Hepatocyte (in vitro differentiated cells): ENCODE results near the gene EXOC6B. TPM values are rescaled to one million over a fixed set of nuclear protein-coding genes. Genes with fewer than 3 reads are reported as not detected.
"Not testable (repeated sequence)": the region's sequence is repeated elsewhere in the genome, so short reads cannot be mapped to it uniquely, and the experiment has no call there.

ENCODE experiments used
- DNase-seq: peaks from one replicate; pipeline ENCODE4 v3.0.0-alpha.2; 2016; ENCODE audit warnings: low spot score
- H2AFZ ChIP-seq: fragments of 200-600 bp; sonication (generic); 2 replicates; pipeline ENCODE4 v1.6.0; 2016; ENCODE audit warnings: antibody characterized with exemption, mild to moderate bottlenecking
- H3K27ac ChIP-seq: fragments of 200-600 bp; sonication (generic); 2 replicates; pipeline ENCODE4 v1.5.1; 2016; ENCODE audit warnings: mild to moderate bottlenecking
- H3K27me3 ChIP-seq: fragments of 200-600 bp; sonication (generic); 2 replicates; pipeline ENCODE4 v1.6.1; 2016
- H3K36me3 ChIP-seq: fragments of 200-600 bp; sonication (generic); replicated peaks from 2 replicates; pipeline ENCODE4 v1.5.1; 2016; ENCODE audit warnings: low read depth; ENCODE audit not compliant: insufficient read depth
- H3K4me1 ChIP-seq: fragments of 200-600 bp; sonication (generic); 2 replicates; pipeline ENCODE4 v1.5.1; 2016; ENCODE audit warnings: mild to moderate bottlenecking, moderate library complexity; ENCODE audit not compliant: insufficient read depth
- H3K4me2 ChIP-seq: fragments of 200-600 bp; sonication (generic); 2 replicates; pipeline ENCODE4 v1.6.0; 2016
- H3K4me3 ChIP-seq: fragments of 200-600 bp; sonication (generic); 2 replicates; pipeline ENCODE4 v1.5.1; 2016; ENCODE audit warnings: mild to moderate bottlenecking
- H3K79me2 ChIP-seq: fragments of 200-600 bp; sonication (generic); 2 replicates; pipeline ENCODE4 v1.6.0; 2017; ENCODE audit warnings: mild to moderate bottlenecking
- H3K9me2 ChIP-seq: fragments of 200-600 bp; sonication (generic); replicated peaks from 2 replicates; pipeline ENCODE4 v1.6.0; 2017; ENCODE audit warnings: mild to moderate bottlenecking; ENCODE audit not compliant: insufficient read depth
- H3K9me3 ChIP-seq: fragments of 200-600 bp; sonication (generic); 2 replicates; pipeline ENCODE4 v1.5.1; 2016; ENCODE audit warnings: low read depth, mild to moderate bottlenecking
- H4K20me1 ChIP-seq: fragments of 200-600 bp; sonication (generic); 2 replicates; pipeline ENCODE4 v1.6.0; 2016; ENCODE audit warnings: mild to moderate bottlenecking; ENCODE audit not compliant: insufficient read depth, poor library complexity, severe bottlenecking
- CTCF ChIP-seq: fragments of 200-600 bp; sonication (generic); IDR thresholded peaks from 2 replicates; pipeline ENCODE4 v1.5.1; 2016; ENCODE audit warnings: antibody characterized with exemption, mild to moderate bottlenecking; ENCODE audit not compliant: poor library complexity
- EZH2 ChIP-seq: fragments of 200-600 bp; sonication (generic); IDR thresholded peaks from 2 replicates; pipeline ENCODE4 v1.6.1; 2016; ENCODE audit warnings: antibody characterized with exemption, mild to moderate bottlenecking, borderline replicate concordance
- EZH2phosphoT487 ChIP-seq: fragments of 200-600 bp; sonication (generic); IDR thresholded peaks from one replicate; pipeline ENCODE4 v1.6.1; 2018; ENCODE audit warnings: antibody characterized with exemption, mild to moderate bottlenecking, low read depth, moderate library complexity; ENCODE audit not compliant: unreplicated experiment, severe bottlenecking
- WGBS: methylation state at CpG from one replicate; pipeline ENCODE4 v1.1.6; 2016; ENCODE audit warnings: low lambda C conversion rate; ENCODE audit errors: missing lambda C conversion rate; 5-methylcytosine and 5-hydroxymethylcytosine counted together
- polyA plus RNA-seq: library from polyadenylated mRNA; unstranded; fragments of >200 nt; fragmentation: Nextera tagmentation; extraction: Ambion mirVana; gene quantifications from 2 replicates; pipeline ENCODE4 v1.2.1, GENCODE V29; 2016
- total RNA-seq: library from RNA; depleted of rRNA; stranded (reverse); fragments of >200 nt; gene quantifications from 2 replicates; pipeline ENCODE4 v1.2.3, GENCODE V29; 2014

The EXOC6B gene
- total and polyA plus RNA-seq, 2 experiments from 2014 or later, result 11.8 to 36.2 TPM

DNA sequence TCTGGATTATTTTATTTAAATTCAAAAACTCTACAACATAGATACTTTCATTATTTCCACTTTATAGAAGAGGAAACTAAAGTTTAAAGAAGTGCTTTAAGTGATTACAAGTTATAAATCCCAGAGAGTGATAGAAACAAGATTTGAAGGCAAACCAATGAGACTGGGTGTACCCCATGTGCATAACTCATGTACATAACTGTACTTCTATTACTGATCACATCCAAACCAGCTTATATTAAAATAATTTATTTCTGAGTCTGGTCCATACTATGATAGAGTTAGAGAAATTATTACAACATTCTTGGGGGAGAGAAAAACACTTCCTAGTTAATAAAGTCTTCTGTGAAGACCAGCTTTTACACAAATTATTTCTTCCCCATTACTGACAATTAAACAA lies 221.4 kb downstream of the EXOC6B start:
- H3K27me3 ChIP-seq, result no peaks in the 10 kb centered on the region
- H3K4me3 ChIP-seq, result no peak overlapping the region
- no peaks in the 10 kb centered on the region for H3K79me2 ChIP-seq
- no peaks in the 10 kb centered on the region for H3K9me2 ChIP-seq
- no peaks in the 10 kb centered on the region for H3K4me1 ChIP-seq
- H3K36me3 ChIP-seq, result no peaks in the 10 kb centered on the region
- DNase-seq, result no peak
- H4K20me1 ChIP-seq, result no peaks in the 10 kb centered on the region
- TF ChIP-seq EZH2 (no peak), EZH2phosphoT487 (no peak), CTCF (no peak)
- no peak overlapping the region for H2AFZ ChIP-seq
- H3K27ac ChIP-seq, result no peak overlapping the region
- H3K9me3 ChIP-seq, result no peaks in the 10 kb centered on the region
- H3K4me2 ChIP-seq, result no peak overlapping the region

GRCh38 chr2:72603481-72603880 lies 222.4 kb downstream of the EXOC6B start:
- H3K4me2 ChIP-seq, result no peak overlapping the region
- H4K20me1 ChIP-seq, result no peaks in the 10 kb centered on the region
- no peak overlapping the region for H3K4me3 ChIP-seq
- H3K27me3 ChIP-seq, result no peaks in the 10 kb centered on the region
- no peaks in the 10 kb centered on the region for H3K9me3 ChIP-seq
- H2AFZ ChIP-seq, result no peak overlapping the region
- peak overlapping the region; percentile 17 for H3K27ac ChIP-seq
- H3K9me2 ChIP-seq, result no peaks in the 10 kb centered on the region
- H3K4me1 ChIP-seq, result no peaks in the 10 kb centered on the region
- no peaks in the 10 kb centered on the region for H3K79me2 ChIP-seq
- WGBS, result 78% methylated on average over 2 of the region's 2 CpGs
- DNase-seq, result no peak
- no peaks in the 10 kb centered on the region for H3K36me3 ChIP-seq
- no peak for TF ChIP-seq CTCF
- TF ChIP-seq EZH2phosphoT487, result no peak
- no peak for TF ChIP-seq EZH2

DNA sequence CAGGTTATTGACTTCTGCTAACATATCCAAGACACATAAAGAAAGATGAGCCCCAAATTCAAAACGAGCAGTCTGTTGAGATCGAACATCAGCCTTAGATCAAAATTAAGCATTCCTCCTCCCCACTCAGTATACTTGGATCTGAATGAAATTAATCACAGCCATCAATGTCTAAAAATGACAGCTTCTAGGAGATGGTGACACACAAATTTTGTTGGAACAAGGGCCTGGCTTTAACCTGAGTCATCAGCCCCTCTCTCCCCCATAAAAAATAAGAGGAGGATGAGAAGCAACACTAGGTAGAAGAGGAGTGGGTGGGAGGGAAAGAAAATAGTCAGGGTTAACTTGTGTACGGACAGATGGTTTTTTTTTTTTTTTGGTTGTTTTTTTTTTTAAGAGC lies 223.1 kb downstream of the EXOC6B start:
- Histone ChIP-seq H3K4me2 (no peak overlapping the region), H3K27ac (no peak overlapping the region), H4K20me1 (no peaks in the 10 kb centered on the region), H3K4me1 (no peaks in the 10 kb centered on the region), H3K9me2 (no peaks in the 10 kb centered on the region), H3K36me3 (no peaks in the 10 kb centered on the region), H3K9me3 (no peaks in the 10 kb centered on the region), H3K27me3 (no peaks in the 10 kb centered on the region), H2AFZ (no peak overlapping the region), H3K79me2 (no peaks in the 10 kb centered on the region), H3K4me3 (no peak overlapping the region)
- TF ChIP-seq EZH2, result no peak
- no peak for TF ChIP-seq EZH2phosphoT487
- TF ChIP-seq CTCF, result no peak
- WGBS, result 77% methylated on average over 3 of the region's 3 CpGs
- no peak for DNase-seq

- no peak for TF ChIP-seq CTCF
- TF ChIP-seq EZH2phosphoT487, result no peak
- TF ChIP-seq EZH2, result no peak
- Histone ChIP-seq H3K4me2 (no peak overlapping the region), H3K79me2 (peaks cover 2% of the 10 kb centered on the region), H3K4me1 (no peaks in the 10 kb centered on the region), H3K4me3 (no peak overlapping the region), H3K27ac (no peak overlapping the region), H3K27me3 (no peaks in the 10 kb centered on the region), H3K36me3 (no peaks in the 10 kb centered on the region), H2AFZ (no peak overlapping the region), H4K20me1 (no peaks in the 10 kb centered on the region), H3K9me2 (no peaks in the 10 kb centered on the region), H3K9me3 (no peaks in the 10 kb centered on the region)
- no peak for DNase-seq
- 94% methylated on average over 1 of the region's 1 CpG for WGBS
Observed at GRCh38 chr2:72602095-72602494, 223.7 kb downstream of the EXOC6B start.

GRCh38 chr2:72583836-72584235 lies 242.0 kb downstream of the EXOC6B start:
- DNase-seq, H3K27me3 ChIP-seq, H3K36me3 ChIP-seq, H3K9me3 ChIP-seq, H4K20me1 ChIP-seq, H3K27ac ChIP-seq, H2AFZ ChIP-seq, H3K4me2 ChIP-seq, H3K4me3 ChIP-seq, H3K4me1 ChIP-seq, H3K9me2 ChIP-seq: not testable (repeated sequence)
- 96% methylated on average over 4 of the region's 4 CpGs for WGBS
- peaks cover 19% of the 10 kb centered on the region for H3K79me2 ChIP-seq
